Fibroblast of pulmonary artery (primary cell): ENCODE data around the gene NAGK.
"Not testable (repeated sequence)": the region's sequence is repeated elsewhere in the genome, so short reads cannot be mapped to it uniquely, and the experiment has no call there.

Source experiments
- DNase-seq: peaks from one replicate; pipeline ENCODE4 v3.0.0-alpha.2; 2010; ENCODE audit warnings: low read depth
- H3K4me3 ChIP-seq: replicated peaks from 2 replicates; pipeline ENCODE4 v1.5.1; 2011; ENCODE audit warnings: low read depth, mild to moderate bottlenecking, control low read depth, low read length, moderate library complexity
- CTCF ChIP-seq: IDR thresholded peaks from 2 replicates; pipeline ENCODE4 v1.5.1; 2011; ENCODE audit warnings: mild to moderate bottlenecking, control low read depth, low read length, inconsistent platforms; ENCODE audit errors: missing control alignments

Gene NAGK

DNA sequence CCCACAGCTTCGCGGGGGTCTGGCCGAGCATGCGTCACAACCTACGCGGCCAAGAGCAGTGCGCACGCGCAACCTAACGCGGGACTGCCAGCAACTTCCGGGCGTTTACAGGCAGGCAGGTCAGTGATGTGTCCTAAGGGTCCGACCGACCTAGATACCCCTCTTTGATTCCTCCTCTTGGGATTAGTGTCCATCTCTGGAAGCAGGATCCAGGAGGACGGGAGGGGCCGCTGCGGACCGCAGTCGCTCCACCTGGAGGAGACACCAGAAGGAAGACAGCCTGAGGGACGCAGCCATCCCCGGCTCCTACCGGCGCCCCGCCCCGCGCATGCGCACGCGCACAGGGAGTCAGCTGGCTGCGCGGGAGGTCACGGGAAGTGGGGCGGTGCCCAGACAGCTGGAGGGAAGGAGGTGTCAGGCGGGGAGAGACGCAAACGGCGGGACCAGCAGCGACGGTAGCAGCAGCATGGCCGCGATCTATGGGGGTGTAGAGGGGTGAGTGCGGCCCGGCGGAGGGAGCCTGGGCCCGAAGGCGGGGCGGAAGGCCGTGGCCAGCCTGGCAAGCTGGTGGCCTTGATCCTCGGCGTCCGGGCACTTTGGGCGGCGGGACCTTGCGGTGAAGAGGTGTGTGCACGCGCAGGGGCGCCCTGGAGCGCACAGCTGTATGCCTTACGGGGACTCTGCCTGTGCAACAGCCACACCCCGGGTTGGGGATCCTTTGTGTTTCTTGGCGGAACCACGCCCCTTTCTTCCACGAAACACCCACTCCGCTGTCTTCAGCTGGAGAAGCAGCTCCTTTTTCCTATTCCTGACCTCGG lies at the start of gene NAGK:
Gene NAGK (plus strand): TSS at position 431 of the 818 bp plus-strand sequence. CDS start 36 bp downstream, at position 467.
- DNase-seq = peak; percentile 97
- TF ChIP-seq CTCF = no peak
- peak within 1 kb of the TSS; percentile 91 for H3K4me3 ChIP-seq

GRCh38 chr2:71019989-71020388 lies 48.5 kb upstream of the NAGK start:
- not testable (repeated sequence) for H3K4me3 ChIP-seq

GRCh38 chr2:71021394-71021793 lies 47.1 kb upstream of the NAGK start:
- not testable (repeated sequence) for DNase-seq

More at GRCh38 chr2:71019989-71020388, 48.5 kb upstream of the NAGK start:
- not testable (repeated sequence) for DNase-seq

GRCh38 chr2:71023553-71024243 lies 44.8 kb upstream of the NAGK start:
- H3K4me3 ChIP-seq, DNase-seq: not testable (repeated sequence)

More at GRCh38 chr2:71021394-71021793, 47.1 kb upstream of the NAGK start:
- H3K4me3 ChIP-seq = not testable (repeated sequence)

DNA sequence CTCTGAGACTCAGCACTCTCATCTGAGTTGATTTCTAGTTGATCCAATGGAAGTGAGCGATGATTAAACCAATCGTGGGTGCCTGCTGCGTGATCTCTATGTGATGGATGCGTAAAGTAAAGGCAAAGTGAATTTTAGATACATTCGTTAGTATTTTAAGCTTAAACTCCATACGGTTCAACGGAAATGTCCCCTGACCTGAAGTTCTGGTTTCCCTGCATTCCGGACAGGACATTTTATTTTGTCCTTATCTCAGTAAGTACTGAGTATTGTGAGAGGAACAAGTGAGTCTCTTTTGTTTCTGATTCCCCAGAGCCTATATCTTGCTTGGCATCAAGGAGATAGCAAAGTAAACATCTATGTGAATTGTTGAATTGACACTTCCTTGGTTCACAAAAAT lies 32.2 kb upstream of the NAGK start:
- not testable (repeated sequence) for DNase-seq, H3K4me3 ChIP-seq

GRCh38 chr2:71042287-71042686 lies 26.2 kb upstream of the NAGK start:
- DNase-seq = no peak
- TF ChIP-seq CTCF = no peak
- no peak overlapping the region for H3K4me3 ChIP-seq

GRCh38 chr2:71043531-71044407 lies 24.7 kb upstream of the NAGK start:
- H3K4me3 ChIP-seq = no peak overlapping the region
- no peak for TF ChIP-seq CTCF
- no peak for DNase-seq

- H3K4me3 ChIP-seq = no peak overlapping the region
- no peak for TF ChIP-seq CTCF
- no peak for DNase-seq
Observed at GRCh38 chr2:71045151-71045550, 23.3 kb upstream of the NAGK start.
